Measurements from ENCODE around the gene SAMD4A. TPM values are rescaled to one million over a fixed set of nuclear protein-coding genes. Genes with fewer than 3 reads are reported as not detected.
"Not testable (repeated sequence)": the region's sequence is repeated elsewhere in the genome, so short reads cannot be mapped to it uniquely, and the experiment has no call there.

The SAMD4A gene
- total RNA-seq, 1 donor from 2014 or later = 14.4 TPM

DNA sequence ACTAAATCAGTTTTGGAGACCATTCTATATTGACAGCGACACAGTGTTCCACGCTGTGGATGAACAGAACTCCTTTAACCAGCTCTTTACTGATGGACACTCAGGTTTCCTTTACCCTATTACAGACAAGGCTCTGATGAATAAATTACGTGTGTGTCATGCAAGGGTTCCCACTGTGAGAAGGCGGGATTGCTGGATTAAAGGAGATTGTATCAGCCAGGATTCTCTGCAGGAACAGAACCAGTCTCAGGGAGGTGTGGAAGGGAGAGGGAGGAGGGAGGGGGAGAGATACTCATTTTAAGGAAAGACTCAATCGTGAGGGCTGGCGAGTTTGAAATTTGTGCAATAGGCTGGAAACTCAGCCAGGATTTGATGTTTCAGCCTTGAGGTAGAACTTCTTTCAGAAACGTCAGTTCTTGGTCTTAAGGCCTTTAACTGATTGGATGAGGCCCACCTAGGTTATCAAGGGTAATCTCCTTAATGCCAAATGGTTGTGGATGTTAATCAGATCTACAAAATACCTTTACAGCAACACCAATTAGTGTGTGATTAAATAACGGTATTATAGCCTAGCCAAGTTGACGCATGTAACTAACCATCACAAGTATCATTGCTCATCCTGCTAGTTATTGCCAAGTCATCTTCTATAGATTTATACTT is 231.7 kb downstream of the SAMD4A start:
- no peak overlapping the region for H3K27ac Mint-ChIP-seq
- TF ChIP-seq, protein P1, sequence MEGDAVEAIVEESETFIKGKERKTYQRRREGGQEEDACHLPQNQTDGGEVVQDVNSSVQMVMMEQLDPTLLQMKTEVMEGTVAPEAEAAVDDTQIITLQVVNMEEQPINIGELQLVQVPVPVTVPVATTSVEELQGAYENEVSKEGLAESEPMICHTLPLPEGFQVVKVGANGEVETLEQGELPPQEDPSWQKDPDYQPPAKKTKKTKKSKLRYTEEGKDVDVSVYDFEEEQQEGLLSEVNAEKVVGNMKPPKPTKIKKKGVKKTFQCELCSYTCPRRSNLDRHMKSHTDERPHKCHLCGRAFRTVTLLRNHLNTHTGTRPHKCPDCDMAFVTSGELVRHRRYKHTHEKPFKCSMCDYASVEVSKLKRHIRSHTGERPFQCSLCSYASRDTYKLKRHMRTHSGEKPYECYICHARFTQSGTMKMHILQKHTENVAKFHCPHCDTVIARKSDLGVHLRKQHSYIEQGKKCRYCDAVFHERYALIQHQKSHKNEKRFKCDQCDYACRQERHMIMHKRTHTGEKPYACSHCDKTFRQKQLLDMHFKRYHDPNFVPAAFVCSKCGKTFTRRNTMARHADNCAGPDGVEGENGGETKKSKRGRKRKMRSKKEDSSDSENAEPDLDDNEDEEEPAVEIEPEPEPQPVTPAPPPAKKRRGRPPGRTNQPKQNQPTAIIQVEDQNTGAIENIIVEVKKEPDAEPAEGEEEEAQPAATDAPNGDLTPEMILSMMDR (conservative IDR thresholded peaks at IDR 0.05) = no peak
- H3K27me3 Mint-ChIP-seq = peaks cover 17% of the 10 kb centered on the region

DNA sequence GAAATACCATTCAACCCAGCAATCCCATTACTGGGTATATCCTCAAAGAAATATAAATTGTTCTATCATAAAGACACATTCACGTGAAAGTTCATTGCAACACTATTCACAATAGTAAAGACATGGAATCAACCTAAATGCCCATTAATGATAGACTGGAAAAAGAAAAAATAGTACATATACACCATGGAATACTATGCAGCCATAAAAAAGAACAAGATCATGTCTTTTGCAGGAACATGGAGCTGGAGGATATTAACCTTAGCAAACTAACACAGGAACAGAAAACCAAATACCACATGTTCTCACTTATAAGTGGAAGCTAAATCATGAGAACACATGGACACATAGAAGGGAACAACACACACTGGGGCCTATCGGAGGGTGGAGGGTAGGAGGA is 234.6 kb downstream of the SAMD4A start:
- peaks cover 11% of the 10 kb centered on the region for H3K4me1 Mint-ChIP-seq (ENCODE audit: unreplicated experiment)
- H3K9me3 Mint-ChIP-seq; H3K36me3 Mint-ChIP-seq; DNase-seq (ENCODE audit: extremely low spot score, unreplicated experiment); H3K27ac Mint-ChIP-seq; H3K4me3 Mint-ChIP-seq: not testable (repeated sequence)
- H3K27me3 Mint-ChIP-seq = peaks cover 40% of the 10 kb centered on the region

More for the DNA sequence above, 231.7 kb downstream of the SAMD4A start:
- Mint-ChIP-seq H3K4me3 (no peak overlapping the region), H3K36me3 (no peaks in the 10 kb centered on the region), H3K9me3 (no peaks in the 10 kb centered on the region), H3K4me1 (ENCODE audit: unreplicated experiment) (no peaks in the 10 kb centered on the region)
- no peak for DNase-seq (ENCODE audit: extremely low spot score, unreplicated experiment)

DNA sequence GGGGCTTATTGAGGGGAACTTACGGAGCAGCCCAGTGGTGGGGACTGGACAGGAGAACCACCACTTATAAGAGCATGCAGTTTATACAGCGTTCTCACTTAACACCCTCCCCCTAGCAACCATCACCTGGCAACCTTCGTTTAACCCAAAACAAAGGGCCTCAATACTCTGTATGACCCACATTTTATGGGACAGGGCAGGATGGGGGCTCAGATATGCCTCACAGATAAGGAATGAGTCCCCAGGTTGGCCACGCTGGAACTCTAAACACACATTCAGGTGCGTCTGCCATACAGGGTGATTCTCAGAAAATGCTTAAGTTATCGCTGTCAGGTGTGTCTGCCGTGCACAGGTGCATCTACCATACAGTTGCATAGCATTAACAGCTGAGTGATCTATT is 236.5 kb downstream of the SAMD4A start:
- DNase-seq (ENCODE audit: extremely low spot score, unreplicated experiment) = peak; percentile 22
- peaks cover 40% of the 10 kb centered on the region for H3K27me3 Mint-ChIP-seq
- TF ChIP-seq, protein P1 (conservative IDR thresholded peaks at IDR 0.05) = no peak
- H3K27ac Mint-ChIP-seq = no peak overlapping the region
- peaks cover 11% of the 10 kb centered on the region for H3K4me1 Mint-ChIP-seq (ENCODE audit: unreplicated experiment)
- no peaks in the 10 kb centered on the region for H3K9me3 Mint-ChIP-seq
- no peak overlapping the region for H3K4me3 Mint-ChIP-seq
- H3K36me3 Mint-ChIP-seq = no peaks in the 10 kb centered on the region

DNA sequence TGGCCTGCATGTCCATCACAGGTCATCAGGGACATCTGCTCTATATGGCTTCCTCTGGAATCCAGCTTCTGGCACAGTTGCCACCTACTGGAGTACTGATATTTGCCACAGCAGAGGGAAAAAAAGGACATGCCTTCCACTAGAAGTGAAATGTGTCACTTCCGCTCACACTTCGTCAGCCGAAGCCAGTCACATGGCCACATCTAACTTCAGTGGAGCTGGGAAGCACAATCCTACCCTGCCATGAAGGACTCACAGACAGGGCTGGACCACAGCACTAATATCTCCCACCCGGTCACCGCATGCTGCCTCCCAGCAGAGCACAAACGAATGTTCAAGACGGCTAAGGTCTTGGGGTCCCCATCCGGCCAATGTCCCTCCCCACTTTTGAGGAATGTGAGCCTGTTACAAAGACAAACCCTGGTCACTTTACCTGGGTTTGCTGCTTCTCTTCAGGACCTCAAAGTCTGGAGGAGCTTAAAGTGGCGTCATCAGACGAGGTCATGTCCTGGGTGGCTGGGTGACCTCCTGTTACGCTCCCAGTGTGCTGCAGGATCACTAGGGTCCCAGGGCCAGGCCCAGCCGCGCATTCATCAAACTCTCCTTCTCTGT is 237.1 kb downstream of the SAMD4A start:
- H3K9me3 Mint-ChIP-seq = no peaks in the 10 kb centered on the region
- H3K4me3 Mint-ChIP-seq = no peak overlapping the region
- DNase-seq (ENCODE audit: extremely low spot score, unreplicated experiment) = no peak
- H3K27ac Mint-ChIP-seq = no peak overlapping the region
- H3K36me3 Mint-ChIP-seq = no peaks in the 10 kb centered on the region
- TF ChIP-seq, protein P1 (conservative IDR thresholded peaks at IDR 0.05) = no peak
- H3K27me3 Mint-ChIP-seq = peaks cover 40% of the 10 kb centered on the region
- peaks cover 11% of the 10 kb centered on the region for H3K4me1 Mint-ChIP-seq (ENCODE audit: unreplicated experiment)

DNA sequence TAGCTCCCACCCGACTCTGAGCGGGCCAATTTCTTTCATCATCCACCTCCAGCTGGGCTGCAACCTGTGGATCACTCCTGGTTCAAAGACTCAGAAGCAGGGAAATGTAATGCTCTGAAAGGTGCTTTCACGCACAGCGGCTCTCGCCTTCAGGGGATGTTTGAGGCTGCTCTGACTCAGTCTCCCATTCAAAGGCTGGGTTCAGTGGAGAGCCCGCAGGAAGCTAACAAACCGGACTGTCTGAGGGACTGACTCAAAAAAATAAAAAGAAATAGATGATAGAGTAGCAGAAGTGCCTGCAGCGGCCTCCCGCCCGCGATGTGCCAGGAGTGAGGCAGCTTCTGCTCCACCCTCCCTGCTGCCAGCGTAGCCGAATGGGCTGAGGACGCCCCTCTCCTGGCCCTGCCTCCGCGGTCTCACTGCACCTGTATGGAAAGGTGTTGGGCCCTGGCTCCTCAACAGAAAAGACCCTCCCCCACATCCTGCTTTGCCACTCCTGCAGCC is 237.7 kb downstream of the SAMD4A start:
- no peak for DNase-seq (ENCODE audit: extremely low spot score, unreplicated experiment)
- Mint-ChIP-seq H3K27ac (no peak overlapping the region), H3K4me3 (no peak overlapping the region), H3K9me3 (no peaks in the 10 kb centered on the region), H3K27me3 (peaks cover 40% of the 10 kb centered on the region), H3K4me1 (ENCODE audit: unreplicated experiment) (peaks cover 11% of the 10 kb centered on the region), H3K36me3 (no peaks in the 10 kb centered on the region)
- TF ChIP-seq, protein P1 (conservative IDR thresholded peaks at IDR 0.05) = no peak

DNA sequence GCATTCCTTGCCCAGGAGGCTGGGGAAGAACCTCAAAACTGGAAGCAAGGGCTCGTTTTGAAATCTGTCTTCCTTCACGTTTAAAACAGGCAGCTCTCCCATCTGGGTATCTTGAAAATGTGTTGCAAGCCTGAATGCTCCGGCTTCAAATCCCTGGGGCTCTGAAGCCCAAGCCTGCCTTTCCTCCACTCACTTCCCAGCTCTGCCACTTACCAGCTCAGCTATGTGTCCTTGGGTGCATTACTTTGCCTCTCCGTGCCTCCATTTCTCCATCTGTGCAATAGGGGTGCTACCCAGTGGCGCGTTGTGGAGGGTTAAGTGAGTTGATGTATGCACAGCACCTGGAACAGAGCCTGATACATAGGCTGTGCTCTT is 238.1 kb downstream of the SAMD4A start:
- H3K36me3 Mint-ChIP-seq = no peaks in the 10 kb centered on the region
- no peak overlapping the region for H3K4me3 Mint-ChIP-seq
- TF ChIP-seq, protein P1 (conservative IDR thresholded peaks at IDR 0.05) = no peak
- no peak overlapping the region for H3K27ac Mint-ChIP-seq
- DNase-seq (ENCODE audit: extremely low spot score, unreplicated experiment) = no peak
- H3K4me1 Mint-ChIP-seq (ENCODE audit: unreplicated experiment) = peaks cover 11% of the 10 kb centered on the region
- no peaks in the 10 kb centered on the region for H3K9me3 Mint-ChIP-seq
- peaks cover 37% of the 10 kb centered on the region for H3K27me3 Mint-ChIP-seq
